ENCODE data around the gene XKR7.
"Not testable (repeated sequence)": the region's sequence is repeated elsewhere in the genome, so short reads cannot be mapped to it uniquely, and the experiment has no call there.

XKR7 gene

GRCh38 chr20:31967830-31968249 is at the start of gene XKR7:
Gene XKR7, plus strand, starts transcription at chr20:31968151. Its CDS starts 25 bp downstream, at chr20:31968176.
- peak; percentile 71 for DNase-seq

DNA sequence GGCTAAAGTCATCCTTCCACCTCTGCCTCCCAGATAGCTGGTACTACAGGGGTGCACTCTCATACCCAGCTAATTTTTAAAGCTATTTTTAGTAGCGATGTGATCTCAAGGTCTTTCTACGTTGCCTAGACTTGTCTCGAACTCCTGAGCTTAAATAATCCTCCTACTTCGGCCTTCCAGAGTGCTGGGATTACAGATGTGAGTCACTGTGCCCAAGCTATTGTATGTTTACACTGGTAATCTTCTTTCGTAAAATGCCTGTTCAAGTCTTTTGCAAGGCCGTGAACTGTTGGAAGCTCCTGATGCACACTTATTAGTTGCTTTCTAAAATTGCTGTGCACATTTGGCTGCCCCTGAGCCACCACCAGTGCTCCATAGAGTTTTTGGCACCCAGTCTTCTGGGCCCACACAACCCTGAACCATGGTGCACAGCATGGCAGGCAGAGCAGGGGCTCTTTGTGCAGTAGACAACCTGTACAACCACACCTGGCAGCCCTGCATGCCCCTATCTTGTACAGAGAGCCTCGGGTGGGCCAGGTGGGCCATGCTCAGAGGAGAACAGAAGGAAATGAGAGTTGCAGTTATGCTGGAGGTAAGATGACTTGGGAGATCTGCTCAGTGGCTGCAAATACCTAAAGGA is 49.4 kb upstream of the XKR7 start:
- DNase-seq = no peak

GRCh38 chr20:31919410-31920155 is 48.4 kb upstream of the XKR7 start:
- DNase-seq = no peak

- DNase-seq = no peak
These were observed 47.6 kb upstream of the XKR7 start for GRCh38 chr20:31920275-31920855.

DNA sequence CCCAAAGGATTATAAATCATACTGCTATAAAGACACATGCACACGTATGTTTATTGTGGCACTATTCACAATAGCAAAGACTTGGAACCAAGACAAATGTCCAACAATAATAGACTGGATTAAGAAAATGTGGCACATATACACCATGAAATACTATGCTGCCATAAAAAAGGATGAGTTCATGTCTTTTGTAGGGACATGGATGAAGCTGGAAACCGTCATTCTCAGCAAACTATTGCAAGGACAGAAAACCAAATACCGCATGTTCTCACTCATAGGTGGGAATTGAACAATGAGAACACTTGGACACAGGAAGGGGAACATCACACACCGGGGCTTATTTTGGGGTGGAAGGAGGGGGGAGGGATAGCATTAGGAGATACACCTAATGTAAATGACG is 46.5 kb upstream of the XKR7 start:
- DNase-seq = not testable (repeated sequence)

DNA sequence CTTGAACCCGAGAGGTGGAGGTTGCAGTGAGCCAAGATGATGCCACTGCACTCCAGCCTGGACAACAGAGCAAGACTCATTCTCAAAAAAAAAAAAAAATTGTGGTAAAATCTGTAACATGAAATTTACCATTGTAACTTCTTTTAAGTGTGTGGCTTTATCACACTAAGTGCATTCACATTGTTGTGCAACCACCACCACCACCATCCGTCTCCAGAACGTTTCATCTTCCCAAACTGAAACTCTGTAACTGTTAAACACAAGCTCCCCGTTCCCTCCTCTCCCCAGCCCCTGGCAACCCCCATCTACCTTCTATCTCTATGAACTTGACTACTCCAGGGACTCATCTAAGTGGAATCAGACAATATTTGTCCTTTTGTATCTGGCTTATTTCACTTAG is 45.8 kb upstream of the XKR7 start:
- no peak for DNase-seq

GRCh38 chr20:31922588-31922987 is 45.4 kb upstream of the XKR7 start:
- no peak for DNase-seq

- DNase-seq = no peak
These were observed 44.3 kb upstream of the XKR7 start for GRCh38 chr20:31923388-31924331.

DNA sequence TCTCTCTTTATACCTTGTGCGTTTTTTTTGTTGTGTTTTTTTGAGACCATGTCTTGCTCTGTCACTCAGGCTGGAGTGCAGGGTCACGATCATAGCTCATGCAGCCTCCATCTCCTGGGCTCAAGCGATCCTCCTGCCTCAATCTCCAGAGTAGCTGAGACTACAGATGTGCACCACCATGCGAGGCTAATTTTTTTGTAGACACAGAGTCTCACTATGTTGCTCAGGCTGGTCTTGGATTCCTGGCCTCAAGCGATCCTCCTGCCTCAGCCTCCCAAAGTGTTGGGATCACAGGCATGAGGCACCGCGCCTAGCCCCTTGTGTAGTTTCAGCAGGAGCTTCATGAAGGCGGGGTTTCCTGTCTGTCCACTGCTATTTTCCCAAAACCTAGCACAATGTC is 43.4 kb upstream of the XKR7 start:
- no peak for DNase-seq

DNA sequence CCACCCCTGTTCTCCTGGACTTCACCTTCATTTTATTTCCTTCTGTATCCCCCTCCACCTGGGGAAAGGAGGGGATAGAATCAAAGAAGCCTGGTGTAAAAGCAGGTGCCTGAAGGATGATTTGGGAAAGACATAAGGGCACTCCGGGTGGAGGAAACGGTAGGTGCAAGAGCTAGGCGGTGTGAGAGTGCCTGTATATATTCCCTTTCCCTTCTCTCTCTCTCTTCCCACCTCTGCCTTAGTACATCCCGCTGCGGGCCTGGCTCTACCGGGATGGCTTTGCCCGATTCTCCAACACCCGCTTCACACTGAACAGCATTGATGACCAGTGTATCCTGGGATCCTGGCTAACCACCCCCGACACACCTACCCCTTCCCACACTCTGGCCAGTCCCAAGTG is 42.3 kb upstream of the XKR7 start:
- no peak for DNase-seq

- DNase-seq = no peak
These were observed 41.5 kb upstream of the XKR7 start for GRCh38 chr20:31926493-31926892.

GRCh38 chr20:31927627-31928159 is 40.3 kb upstream of the XKR7 start:
- DNase-seq = no peak

DNA sequence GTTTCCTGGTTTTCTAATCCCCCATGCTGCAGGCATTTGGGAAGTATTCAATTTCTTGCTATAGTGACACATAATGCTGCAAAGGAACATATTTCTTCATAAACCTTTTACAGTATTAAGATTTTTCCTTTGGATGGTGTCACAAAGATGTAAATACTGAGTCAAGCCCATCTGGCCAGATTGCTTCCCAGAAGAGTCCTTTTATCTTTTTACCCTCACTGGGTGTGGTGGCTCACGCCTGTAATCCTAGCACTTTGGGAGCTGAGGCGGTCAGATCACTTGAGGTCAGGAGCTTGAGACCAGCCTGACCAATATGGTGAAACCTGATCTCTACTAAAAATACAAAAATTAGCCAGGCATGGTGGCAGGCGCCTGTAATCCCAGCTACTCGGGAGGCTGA is 38.3 kb upstream of the XKR7 start:
- not testable (repeated sequence) for DNase-seq

GRCh38 chr20:31930779-31931178 is 37.2 kb upstream of the XKR7 start:
- no peak for DNase-seq

GRCh38 chr20:31933698-31934097 is 34.3 kb upstream of the XKR7 start:
- no peak for DNase-seq

- DNase-seq = no peak
These were observed 33.5 kb upstream of the XKR7 start for GRCh38 chr20:31934491-31934890.

DNA sequence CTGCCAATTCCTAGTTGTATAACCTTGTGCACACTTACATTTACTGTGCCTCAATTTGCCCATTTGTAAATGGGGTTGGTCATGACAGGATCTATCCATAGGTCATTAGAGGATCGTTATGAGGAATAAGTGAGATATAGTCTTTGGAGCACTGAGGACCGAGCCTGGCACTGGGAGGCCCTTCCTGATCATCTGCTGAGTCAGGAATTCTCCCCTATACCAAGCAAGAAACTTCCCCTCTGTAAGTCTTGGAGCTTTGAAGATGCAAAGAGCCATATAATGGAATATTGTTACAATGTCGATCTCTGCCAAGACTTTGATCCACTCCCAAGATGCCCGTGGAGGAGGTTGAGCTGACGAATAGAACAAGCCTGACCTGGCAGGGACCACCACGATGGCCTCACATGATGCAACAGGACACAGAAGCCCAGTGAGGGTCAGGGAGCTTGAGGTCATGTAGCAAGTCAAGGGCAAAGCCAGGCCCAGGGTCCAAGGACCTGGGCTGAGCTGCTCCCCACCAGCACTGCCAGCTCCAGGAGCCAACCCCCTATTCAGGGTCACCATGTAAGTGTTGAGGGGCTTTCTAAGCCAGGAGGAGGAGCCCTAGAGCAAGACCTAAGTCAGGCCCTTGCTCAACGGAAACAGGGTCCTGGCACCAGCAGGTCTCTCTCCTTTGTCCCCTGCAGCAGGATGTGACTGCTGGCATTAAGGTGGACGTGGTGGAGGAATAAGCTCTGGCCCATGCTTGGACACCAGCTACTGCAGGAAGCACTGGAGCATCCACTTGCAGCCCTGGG is 32.8 kb upstream of the XKR7 start:
- no peak for DNase-seq

DNA sequence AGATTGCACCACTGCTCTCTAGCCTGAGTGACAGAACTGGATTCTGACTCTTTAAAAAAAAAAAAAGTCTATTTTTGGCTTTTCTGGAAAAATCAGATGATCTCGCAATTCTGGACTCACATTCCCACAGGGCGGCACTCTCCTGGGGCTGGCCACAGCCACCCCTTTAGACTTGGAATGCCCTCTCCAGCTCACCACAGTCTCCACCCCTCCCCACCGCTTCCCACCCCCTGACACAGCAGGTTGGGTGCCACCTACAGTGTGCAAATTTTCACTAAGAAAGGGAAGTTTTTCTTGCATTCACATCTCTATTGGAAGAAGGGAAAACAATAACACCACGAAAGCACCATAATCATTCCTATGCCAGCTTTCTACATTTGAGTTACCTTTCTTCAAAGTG is 31.5 kb upstream of the XKR7 start:
- DNase-seq = no peak

DNA sequence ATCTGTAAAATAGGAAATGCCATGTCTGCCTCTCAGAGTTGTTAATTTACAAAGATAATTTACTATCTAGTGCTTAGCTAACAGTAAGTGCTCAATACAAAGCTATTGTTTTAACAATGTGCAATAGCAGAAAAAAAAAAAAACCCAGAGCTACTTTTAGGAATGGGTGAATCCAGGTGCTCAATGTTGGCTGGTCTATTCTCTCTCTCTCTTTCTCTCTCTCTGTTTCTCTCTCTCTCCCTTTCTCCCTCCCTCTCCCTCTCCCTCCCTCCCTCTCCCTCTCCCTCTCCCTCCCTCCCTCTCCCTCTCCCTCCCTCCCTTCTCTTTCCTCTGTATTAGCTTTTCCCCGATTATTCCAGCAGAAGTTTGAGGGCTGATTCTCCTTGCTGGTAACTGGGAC is 30.1 kb upstream of the XKR7 start:
- no peak for DNase-seq

- DNase-seq = no peak
These were observed 28.3 kb upstream of the XKR7 start for GRCh38 chr20:31939661-31940060.

GRCh38 chr20:31943052-31943471 is 24.9 kb upstream of the XKR7 start:
- DNase-seq = no peak

DNA sequence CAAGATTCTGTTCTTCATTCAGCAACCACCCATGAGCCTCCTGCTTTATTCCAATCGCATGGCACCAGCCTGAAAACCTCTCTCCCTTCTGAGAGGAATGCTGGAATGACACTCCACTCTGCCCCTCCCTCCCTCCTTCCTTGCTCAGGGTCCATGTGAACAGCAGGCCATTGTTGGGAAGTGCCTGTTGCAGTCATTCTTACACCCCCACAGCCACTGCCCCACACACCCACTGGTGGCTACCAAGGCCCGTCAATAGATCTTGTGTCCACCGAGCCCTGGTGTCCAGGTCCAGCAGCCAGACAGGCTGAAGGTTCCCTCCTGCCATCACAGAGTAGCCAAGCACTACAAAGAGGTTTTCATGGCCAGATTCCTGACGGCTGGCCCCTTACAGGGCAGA is 22.6 kb upstream of the XKR7 start:
- no peak for DNase-seq

Data from NCI-H1436 (cell line).